ENCODE measurements around the gene ALDH4A1.

Gene ALDH4A1

GRCh38 chr1:18900303-18900841 is 2.0 kb downstream of the ALDH4A1 start:
- Histone ChIP-seq H4K8ac (ENCODE audit: low read depth, low read length) (no peak overlapping the region), H3K27ac (ENCODE audit: low read depth, low read length) (no peak overlapping the region), H3K79me1 (ENCODE audit: low read length) (peaks cover 19% of the 10 kb centered on the region), H2BK5ac (ENCODE audit: low read depth, low read length, poor library complexity) (no peak overlapping the region), H3K79me2 (ENCODE audit: control insufficient read depth, insufficient read depth, low read length, poor library complexity) (peaks cover 8% of the 10 kb centered on the region), H2AK5ac (ENCODE audit: low read length) (no peak overlapping the region), H4K12ac (ENCODE audit: low read depth, low read length) (no peak overlapping the region), H3K9ac (ENCODE audit: low read length) (no peak overlapping the region), H3K23ac (ENCODE audit: low read length) (no peak overlapping the region), H3K4me2 (ENCODE audit: low read length) (no peak overlapping the region), H2BK12ac (ENCODE audit: low read length) (no peak overlapping the region), H3K4ac (ENCODE audit: low read depth, low read length) (peak overlapping the region; percentile 31), H3K27me3 (ENCODE audit: insufficient read depth, low read length) (no peaks in the 10 kb centered on the region), H4K91ac (ENCODE audit: low read depth, low read length) (no peak overlapping the region), H3K14ac (ENCODE audit: low read length) (no peak overlapping the region), H3K36me3 (ENCODE audit: control insufficient read depth in 1 of 2, insufficient read depth in 2 of 2, low read length in 2 of 2) (peaks cover 15 to 18% of the 10 kb centered on the region in 2 experiments), H3K4me1 (ENCODE audit: control insufficient read depth in 1 of 2, insufficient read depth in 2 of 2, low read length in 2 of 2) (peaks cover 13 to 28% of the 10 kb centered on the region in 2 experiments), H3K9me3 (ENCODE audit: insufficient read depth, low read depth, low read length) (peaks cover 2% of the 10 kb centered on the region), H3K18ac (ENCODE audit: low read length) (no peak overlapping the region), H2AFZ (ENCODE audit: insufficient read depth, low read length, poor library complexity) (no peak overlapping the region), H3K4me3 (ENCODE audit: low read depth, low read length) (no peak overlapping the region), H2BK120ac (ENCODE audit: insufficient read depth, low read length, poor library complexity) (no peak overlapping the region)
- no CpG with 5 or more reads among the region's 10 CpGs for WGBS (ENCODE audit: extremely low coverage, insufficient coverage, insufficient read length)
- DNase-seq, result no peak

GRCh38 chr1:18899363-18900049 is 2.8 kb downstream of the ALDH4A1 start:
- no CpG with 5 or more reads among the region's 4 CpGs for WGBS (ENCODE audit: extremely low coverage, insufficient coverage, insufficient read length)

GRCh38 chr1:18898567-18898966 is 3.8 kb downstream of the ALDH4A1 start:
- no peak overlapping the region for H3K4ac ChIP-seq (ENCODE audit: low read depth, low read length)
- no peak for DNase-seq
- no peak overlapping the region for H3K4me2 ChIP-seq (ENCODE audit: low read length)
- peaks cover 20 to 35% of the 10 kb centered on the region in 2 experiments for H3K4me1 ChIP-seq (ENCODE audit: control insufficient read depth in 1 of 2, insufficient read depth in 2 of 2, low read length in 2 of 2)
- no peak overlapping the region for H2BK12ac ChIP-seq (ENCODE audit: low read length)
- no peak overlapping the region for H3K18ac ChIP-seq (ENCODE audit: low read length)
- H3K9ac ChIP-seq (ENCODE audit: low read length), result no peak overlapping the region
- H3K23ac ChIP-seq (ENCODE audit: low read length), result no peak overlapping the region
- H2BK120ac ChIP-seq (ENCODE audit: insufficient read depth, low read length, poor library complexity), result no peak overlapping the region
- no peak overlapping the region for H2AFZ ChIP-seq (ENCODE audit: insufficient read depth, low read length, poor library complexity)
- H3K79me1 ChIP-seq (ENCODE audit: low read length), result peaks cover 27% of the 10 kb centered on the region
- H3K36me3 ChIP-seq (ENCODE audit: control insufficient read depth in 1 of 2, insufficient read depth in 2 of 2, low read length in 2 of 2), result peaks cover 10 to 16% of the 10 kb centered on the region in 2 experiments
- H2AK5ac ChIP-seq (ENCODE audit: low read length), result no peak overlapping the region
- H3K14ac ChIP-seq (ENCODE audit: low read length), result no peak overlapping the region
- no CpG with 5 or more reads among the region's 8 CpGs for WGBS (ENCODE audit: extremely low coverage, insufficient coverage, insufficient read length)
- no peak overlapping the region for H2BK5ac ChIP-seq (ENCODE audit: low read depth, low read length, poor library complexity)
- H4K91ac ChIP-seq (ENCODE audit: low read depth, low read length), result no peak overlapping the region
- H3K4me3 ChIP-seq (ENCODE audit: low read depth, low read length), result no peak overlapping the region
- H3K27ac ChIP-seq (ENCODE audit: low read depth, low read length), result no peak overlapping the region
- no peak overlapping the region for H4K12ac ChIP-seq (ENCODE audit: low read depth, low read length)
- H4K8ac ChIP-seq (ENCODE audit: low read depth, low read length), result no peak overlapping the region
- peaks cover 8% of the 10 kb centered on the region for H3K79me2 ChIP-seq (ENCODE audit: control insufficient read depth, insufficient read depth, low read length, poor library complexity)
- peaks cover 2% of the 10 kb centered on the region for H3K9me3 ChIP-seq (ENCODE audit: insufficient read depth, low read depth, low read length)
- H3K27me3 ChIP-seq (ENCODE audit: insufficient read depth, low read length), result no peaks in the 10 kb centered on the region

More at GRCh38 chr1:18899363-18900049, 2.8 kb downstream of the ALDH4A1 start:
- H4K91ac ChIP-seq (ENCODE audit: low read depth, low read length), result no peak overlapping the region
- H3K36me3 ChIP-seq (ENCODE audit: control insufficient read depth in 1 of 2, insufficient read depth in 2 of 2, low read length in 2 of 2), result peaks cover 10 to 16% of the 10 kb centered on the region in 2 experiments
- H3K23ac ChIP-seq (ENCODE audit: low read length), result no peak overlapping the region
- no peak overlapping the region for H2BK5ac ChIP-seq (ENCODE audit: low read depth, low read length, poor library complexity)
- H2AFZ ChIP-seq (ENCODE audit: insufficient read depth, low read length, poor library complexity), result no peak overlapping the region
- H3K27ac ChIP-seq (ENCODE audit: low read depth, low read length), result no peak overlapping the region
- no peak overlapping the region for H3K4ac ChIP-seq (ENCODE audit: low read depth, low read length)
- no peak overlapping the region for H3K18ac ChIP-seq (ENCODE audit: low read length)
- H3K79me1 ChIP-seq (ENCODE audit: low read length), result peaks cover 22% of the 10 kb centered on the region
- H2AK5ac ChIP-seq (ENCODE audit: low read length), result no peak overlapping the region
- no peak overlapping the region for H4K12ac ChIP-seq (ENCODE audit: low read depth, low read length)
- no peak overlapping the region for H3K9ac ChIP-seq (ENCODE audit: low read length)
- peaks cover 21 to 34% of the 10 kb centered on the region in 2 experiments for H3K4me1 ChIP-seq (ENCODE audit: control insufficient read depth in 1 of 2, insufficient read depth in 2 of 2, low read length in 2 of 2)
- H4K8ac ChIP-seq (ENCODE audit: low read depth, low read length), result no peak overlapping the region
- no peak overlapping the region for H2BK120ac ChIP-seq (ENCODE audit: insufficient read depth, low read length, poor library complexity)
- no peaks in the 10 kb centered on the region for H3K27me3 ChIP-seq (ENCODE audit: insufficient read depth, low read length)
- no peak overlapping the region for H3K14ac ChIP-seq (ENCODE audit: low read length)
- peaks cover 8% of the 10 kb centered on the region for H3K79me2 ChIP-seq (ENCODE audit: control insufficient read depth, insufficient read depth, low read length, poor library complexity)
- no peak for DNase-seq
- H3K4me3 ChIP-seq (ENCODE audit: low read depth, low read length), result no peak overlapping the region
- H2BK12ac ChIP-seq (ENCODE audit: low read length), result no peak overlapping the region
- H3K9me3 ChIP-seq (ENCODE audit: insufficient read depth, low read depth, low read length), result peaks cover 2% of the 10 kb centered on the region
- H3K4me2 ChIP-seq (ENCODE audit: low read length), result no peak overlapping the region

GRCh38 chr1:18895317-18895716 is 7.0 kb downstream of the ALDH4A1 start:
- Histone ChIP-seq H3K36me3 (ENCODE audit: control insufficient read depth in 1 of 2, insufficient read depth in 2 of 2, low read length in 2 of 2) (peaks cover 10 to 16% of the 10 kb centered on the region in 2 experiments), H3K9ac (ENCODE audit: low read length) (no peak overlapping the region), H3K27ac (ENCODE audit: low read depth, low read length) (peak overlapping the region; percentile 79), H3K4me2 (ENCODE audit: low read length) (no peak overlapping the region), H4K12ac (ENCODE audit: low read depth, low read length) (no peak overlapping the region), H2BK120ac (ENCODE audit: insufficient read depth, low read length, poor library complexity) (no peak overlapping the region), H2BK12ac (ENCODE audit: low read length) (peak overlapping the region; percentile 23), H3K27me3 (ENCODE audit: insufficient read depth, low read length) (no peaks in the 10 kb centered on the region), H4K8ac (ENCODE audit: low read depth, low read length) (no peak overlapping the region), H4K91ac (ENCODE audit: low read depth, low read length) (peak overlapping the region; percentile 40), H3K18ac (ENCODE audit: low read length) (no peak overlapping the region), H2BK5ac (ENCODE audit: low read depth, low read length, poor library complexity) (peak overlapping the region; percentile 0), H2AK5ac (ENCODE audit: low read length) (no peak overlapping the region), H3K79me2 (ENCODE audit: control insufficient read depth, insufficient read depth, low read length, poor library complexity) (peaks cover 6% of the 10 kb centered on the region), H3K79me1 (ENCODE audit: low read length) (peaks cover 30% of the 10 kb centered on the region), H3K4me3 (ENCODE audit: low read depth, low read length) (no peak overlapping the region), H2AFZ (ENCODE audit: insufficient read depth, low read length, poor library complexity) (no peak overlapping the region), H3K4me1 (ENCODE audit: control insufficient read depth in 1 of 2, insufficient read depth in 2 of 2, low read length in 2 of 2) (peaks cover 34 to 43% of the 10 kb centered on the region in 2 experiments), H3K4ac (ENCODE audit: low read depth, low read length) (no peak overlapping the region), H3K23ac (ENCODE audit: low read length) (no peak overlapping the region), H3K14ac (ENCODE audit: low read length) (peak overlapping the region; percentile 1), H3K9me3 (ENCODE audit: insufficient read depth, low read depth, low read length) (peaks cover 2% of the 10 kb centered on the region)
- no CpG with 5 or more reads among the region's 6 CpGs for WGBS (ENCODE audit: extremely low coverage, insufficient coverage, insufficient read length)
- no peak for DNase-seq
